ENCODE data around the gene GPRIN3. TPM values are rescaled to one million over a fixed set of nuclear protein-coding genes. Genes with fewer than 3 reads are reported as not detected.
A peak's percentile ranks its signal among the peaks of the same experiment; 100 is the strongest.

Gene GPRIN3
- total RNA-seq, 1 donor from 2014 or later = 2.1 TPM

DNA sequence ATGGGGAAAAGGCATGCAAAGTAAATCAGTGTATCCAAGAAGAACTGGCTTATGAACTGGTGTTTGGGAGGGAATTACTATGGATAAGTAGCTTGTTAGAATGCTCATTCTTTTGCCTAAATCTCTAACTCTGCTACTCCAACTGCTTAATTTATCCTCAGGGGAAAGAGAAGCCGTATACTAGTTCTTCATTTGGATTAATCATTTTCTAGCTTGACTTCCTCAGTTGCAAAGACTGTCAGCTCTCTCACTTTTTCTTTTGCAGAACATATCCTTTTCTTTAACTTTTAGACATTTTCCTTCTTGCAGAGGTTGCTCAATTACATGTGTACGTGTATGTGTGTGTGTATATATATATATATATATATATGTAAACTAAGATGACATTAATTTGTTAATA, 21.9 kb downstream of the GPRIN3 start:
- no peaks in the 10 kb centered on the region for H3K36me3 ChIP-seq
- no peaks in the 10 kb centered on the region for H3K4me1 ChIP-seq
- no peak overlapping the region for H3K27ac ChIP-seq
- no peaks in the 10 kb centered on the region for H3K27me3 ChIP-seq
- DNase-seq (ENCODE audit: low spot score in 2 of 2) = no peak
- no peak overlapping the region for H3K4me3 ChIP-seq
- H3K9me3 ChIP-seq = no peaks in the 10 kb centered on the region
- intact Hi-C loops (cut with DNase I) = no loop called here
- TF ChIP-seq, protein P1, sequence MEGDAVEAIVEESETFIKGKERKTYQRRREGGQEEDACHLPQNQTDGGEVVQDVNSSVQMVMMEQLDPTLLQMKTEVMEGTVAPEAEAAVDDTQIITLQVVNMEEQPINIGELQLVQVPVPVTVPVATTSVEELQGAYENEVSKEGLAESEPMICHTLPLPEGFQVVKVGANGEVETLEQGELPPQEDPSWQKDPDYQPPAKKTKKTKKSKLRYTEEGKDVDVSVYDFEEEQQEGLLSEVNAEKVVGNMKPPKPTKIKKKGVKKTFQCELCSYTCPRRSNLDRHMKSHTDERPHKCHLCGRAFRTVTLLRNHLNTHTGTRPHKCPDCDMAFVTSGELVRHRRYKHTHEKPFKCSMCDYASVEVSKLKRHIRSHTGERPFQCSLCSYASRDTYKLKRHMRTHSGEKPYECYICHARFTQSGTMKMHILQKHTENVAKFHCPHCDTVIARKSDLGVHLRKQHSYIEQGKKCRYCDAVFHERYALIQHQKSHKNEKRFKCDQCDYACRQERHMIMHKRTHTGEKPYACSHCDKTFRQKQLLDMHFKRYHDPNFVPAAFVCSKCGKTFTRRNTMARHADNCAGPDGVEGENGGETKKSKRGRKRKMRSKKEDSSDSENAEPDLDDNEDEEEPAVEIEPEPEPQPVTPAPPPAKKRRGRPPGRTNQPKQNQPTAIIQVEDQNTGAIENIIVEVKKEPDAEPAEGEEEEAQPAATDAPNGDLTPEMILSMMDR (IDR thresholded peaks at IDR 0.05) = no peak

DNA sequence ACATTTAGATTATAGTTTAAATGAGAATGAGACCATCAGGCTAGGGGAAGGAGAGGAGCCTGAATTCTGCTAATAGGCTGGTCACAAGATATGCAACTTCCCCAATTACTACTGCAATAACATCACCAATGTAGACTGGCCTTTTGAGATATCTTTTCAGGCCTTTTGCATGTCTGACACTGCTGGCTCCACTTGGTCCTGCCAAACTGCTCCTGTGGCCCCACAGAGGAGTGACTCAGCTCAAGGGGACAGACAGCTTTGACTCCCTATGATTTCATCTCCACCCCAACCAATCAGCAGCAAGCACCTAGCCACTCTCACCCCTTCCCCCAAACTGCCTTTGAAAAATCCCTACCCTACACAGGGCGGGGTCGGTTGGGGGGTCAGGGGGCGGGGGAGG, 22.8 kb downstream of the GPRIN3 start:
- TF ChIP-seq, protein P1 (IDR thresholded peaks at IDR 0.05) = no peak
- H3K4me1 ChIP-seq = no peaks in the 10 kb centered on the region
- H3K27ac ChIP-seq = no peak overlapping the region
- no peak overlapping the region for H3K4me3 ChIP-seq
- DNase-seq (ENCODE audit: low spot score in 2 of 2) = peak in 1 of 2 donors; percentile 22
- H3K27me3 ChIP-seq = no peaks in the 10 kb centered on the region
- intact Hi-C loops (cut with DNase I) = no loop called here
- H3K9me3 ChIP-seq = no peaks in the 10 kb centered on the region
- H3K36me3 ChIP-seq = no peaks in the 10 kb centered on the region

DNA sequence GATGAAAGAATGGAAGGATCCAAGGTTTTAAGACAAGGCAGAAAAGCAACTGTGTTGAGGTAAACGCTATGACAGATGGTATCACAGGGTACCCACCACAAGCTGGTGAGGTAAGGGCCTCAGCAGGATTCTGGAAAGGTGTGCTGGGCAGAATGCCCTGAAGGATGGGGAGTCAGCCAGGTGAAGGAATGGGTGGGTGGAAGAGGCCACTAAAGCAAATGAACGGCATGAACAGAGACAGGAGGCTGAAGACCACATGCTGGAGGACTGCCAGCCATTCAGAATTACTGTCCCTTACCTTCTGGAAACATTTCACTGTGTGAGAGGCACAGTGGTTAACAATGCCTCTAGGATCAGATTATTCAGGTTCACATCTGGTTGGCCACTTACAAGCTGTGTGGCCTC, 23.6 kb downstream of the GPRIN3 start:
- TF ChIP-seq, protein P1 (IDR thresholded peaks at IDR 0.05) = no peak
- intact Hi-C loops (cut with DNase I) = no loop called here
- Histone ChIP-seq H3K4me1 (no peaks in the 10 kb centered on the region), H3K36me3 (no peaks in the 10 kb centered on the region), H3K27ac (no peak overlapping the region), H3K4me3 (no peak overlapping the region), H3K27me3 (no peaks in the 10 kb centered on the region), H3K9me3 (no peaks in the 10 kb centered on the region)
- DNase-seq (ENCODE audit: low spot score in 2 of 2) = no peak

DNA sequence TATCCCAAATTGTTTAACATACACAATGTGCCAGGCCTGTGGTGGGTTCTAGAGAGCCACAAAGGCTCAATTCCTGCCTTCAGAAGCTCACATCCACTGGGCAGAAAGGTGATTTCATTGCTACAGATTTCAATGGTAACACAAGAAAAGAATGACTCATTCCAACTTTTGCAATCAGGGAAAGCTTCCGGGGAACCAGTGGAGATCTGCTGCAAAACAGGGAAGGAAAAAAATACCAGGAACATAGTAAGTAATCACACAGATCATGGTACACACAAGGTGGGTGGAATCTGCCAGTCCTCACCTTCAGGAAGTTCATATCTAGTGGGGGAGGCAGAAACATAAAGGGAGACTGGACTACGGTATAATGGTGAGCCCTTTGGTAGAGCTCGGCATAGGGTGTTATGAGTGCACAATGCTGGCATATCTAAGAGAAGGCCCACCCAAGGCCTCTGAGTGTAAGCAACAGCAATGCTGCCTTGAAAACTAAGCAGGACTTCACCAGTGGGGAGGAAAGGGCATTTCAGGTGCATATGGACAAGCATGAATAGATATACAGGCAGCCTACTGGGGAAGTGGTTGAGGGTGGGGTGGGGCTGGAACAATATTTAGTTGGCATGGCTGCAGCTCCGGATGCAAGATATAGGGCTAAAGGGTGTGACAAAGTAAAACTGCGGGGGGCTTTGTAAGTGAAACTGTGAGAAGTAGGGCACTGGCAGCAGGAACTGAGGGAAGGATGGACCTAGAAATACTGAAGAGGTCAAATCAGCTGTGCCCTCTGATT, 24.2 kb downstream of the GPRIN3 start:
- H3K27me3 ChIP-seq = no peaks in the 10 kb centered on the region
- DNase-seq (ENCODE audit: low spot score in 2 of 2) = no peak
- no peaks in the 10 kb centered on the region for H3K9me3 ChIP-seq
- H3K4me3 ChIP-seq = no peak overlapping the region
- TF ChIP-seq, protein P1 (IDR thresholded peaks at IDR 0.05) = no peak
- H3K27ac ChIP-seq = no peak overlapping the region
- intact Hi-C loops (cut with DNase I) = no loop called here
- no peaks in the 10 kb centered on the region for H3K4me1 ChIP-seq
- H3K36me3 ChIP-seq = no peaks in the 10 kb centered on the region

DNA sequence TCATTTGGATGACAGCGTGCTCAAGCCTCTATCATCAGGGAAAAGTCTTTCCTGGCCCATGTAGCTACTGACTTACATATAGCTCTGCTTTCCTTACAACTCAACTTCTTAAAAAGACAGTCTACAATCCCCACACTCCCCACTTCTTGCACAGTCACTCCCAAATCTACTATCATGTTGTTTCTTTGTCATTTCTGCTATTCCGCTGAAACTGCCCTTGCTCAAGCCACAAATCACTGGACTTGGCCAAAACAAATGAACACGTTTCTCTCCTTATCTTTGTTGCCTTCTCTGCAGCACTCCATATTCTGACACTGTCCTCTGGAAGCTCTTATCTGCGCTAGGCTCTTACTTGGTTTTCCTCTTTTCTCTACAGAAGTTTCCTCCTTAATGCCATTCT, 28.2 kb downstream of the GPRIN3 start:
- Histone ChIP-seq H3K27ac (no peak overlapping the region), H3K36me3 (no peaks in the 10 kb centered on the region), H3K9me3 (no peaks in the 10 kb centered on the region), H3K4me1 (no peaks in the 10 kb centered on the region), H3K27me3 (no peaks in the 10 kb centered on the region), H3K4me3 (no peak overlapping the region)
- no peak for DNase-seq (ENCODE audit: low spot score in 2 of 2)
- TF ChIP-seq, protein P1 (IDR thresholded peaks at IDR 0.05) = no peak
- intact Hi-C loops (cut with DNase I) = no loop called here

Data from ascending aorta (tissue), 2 donors.